HG03066 (cell line): ENCODE data around the gene MEAF6.
"Not testable (repeated sequence)": the region's sequence is repeated elsewhere in the genome, so short reads cannot be mapped to it uniquely, and the experiment has no call there.

Source experiments
- ATAC-seq: cut with Tn5 transposase; IDR thresholded peaks from one replicate; pipeline ENCODE4 v1.9.1; 2021; ENCODE audit warnings: low read depth; ENCODE audit not compliant: unreplicated experiment

The MEAF6 gene

DNA sequence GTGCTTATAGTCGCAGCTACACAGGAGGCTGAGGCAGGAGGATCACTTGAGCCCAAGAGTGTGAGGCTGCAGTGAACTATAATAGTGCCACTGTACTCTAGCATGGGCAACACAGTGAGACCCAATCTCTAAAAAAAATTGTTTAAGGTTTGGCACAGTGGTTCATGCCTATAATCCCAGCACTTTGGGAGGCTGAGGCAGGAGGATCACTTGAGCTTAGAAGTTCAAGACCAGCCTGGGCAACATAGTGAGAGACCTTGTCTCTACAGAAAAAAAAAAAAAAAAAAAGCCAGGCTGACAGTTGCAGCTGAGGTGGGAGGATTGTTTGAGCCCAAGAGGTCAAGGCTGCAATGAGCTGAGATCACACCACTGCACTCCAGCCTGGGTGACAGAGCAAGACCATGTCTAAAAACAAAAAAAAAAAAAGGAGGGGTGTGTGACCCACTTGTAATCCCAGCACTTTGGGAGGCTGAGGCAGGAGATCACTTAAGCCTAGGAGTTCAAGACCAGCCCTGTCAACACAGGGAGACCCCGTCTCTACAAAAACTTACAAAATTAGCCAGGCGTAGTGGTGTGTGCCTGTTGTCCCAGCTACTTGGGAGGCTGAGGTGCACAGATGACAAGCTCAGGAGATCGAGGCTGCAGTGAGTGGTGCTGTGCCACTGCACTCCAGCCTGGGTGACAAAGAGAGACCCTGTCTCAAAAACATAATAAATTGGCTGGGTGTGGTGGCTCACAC, 18.0 kb upstream of the MEAF6 start:
- ATAC-seq, result not testable (repeated sequence)

DNA sequence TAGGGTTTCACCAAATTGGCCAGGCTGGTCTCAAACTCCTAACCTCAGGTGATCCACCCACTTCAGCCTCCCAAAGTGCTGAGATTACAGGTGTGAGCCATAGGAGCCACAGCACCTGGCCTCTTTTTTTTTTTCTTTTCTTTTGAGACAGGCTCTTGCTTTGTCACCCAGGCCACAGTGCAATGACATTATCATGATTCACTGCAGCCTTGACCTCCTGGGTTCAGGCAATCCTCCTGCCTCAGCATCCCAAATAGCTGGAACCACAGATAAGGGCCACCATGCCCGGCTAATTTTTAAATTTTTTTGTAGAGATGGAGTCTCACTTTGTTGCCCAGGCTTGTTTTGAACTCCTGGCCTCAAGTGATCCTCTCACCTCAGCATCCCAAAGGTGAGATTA, 15.3 kb upstream of the MEAF6 start:
- ATAC-seq, result not testable (repeated sequence)

DNA sequence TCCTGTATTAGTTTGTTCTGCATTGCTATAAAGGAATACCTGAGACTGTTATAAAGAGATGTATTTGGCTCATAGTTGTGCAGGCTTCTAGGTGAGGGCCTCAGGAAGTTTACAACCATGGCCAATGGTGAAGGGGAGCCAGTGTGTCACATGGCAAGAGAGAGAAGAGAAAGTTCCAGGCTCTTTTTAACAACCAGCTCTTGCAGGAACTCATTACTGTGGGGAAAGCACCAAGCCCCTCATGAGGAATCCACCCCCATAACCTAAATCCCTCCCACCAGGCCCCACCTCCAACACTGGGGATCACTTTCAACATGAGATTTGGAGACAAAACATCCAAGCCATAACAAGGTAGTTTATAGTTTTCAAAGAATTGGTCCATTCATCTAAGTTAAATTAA, 5.0 kb upstream of the MEAF6 start:
- ATAC-seq, result no peak

DNA sequence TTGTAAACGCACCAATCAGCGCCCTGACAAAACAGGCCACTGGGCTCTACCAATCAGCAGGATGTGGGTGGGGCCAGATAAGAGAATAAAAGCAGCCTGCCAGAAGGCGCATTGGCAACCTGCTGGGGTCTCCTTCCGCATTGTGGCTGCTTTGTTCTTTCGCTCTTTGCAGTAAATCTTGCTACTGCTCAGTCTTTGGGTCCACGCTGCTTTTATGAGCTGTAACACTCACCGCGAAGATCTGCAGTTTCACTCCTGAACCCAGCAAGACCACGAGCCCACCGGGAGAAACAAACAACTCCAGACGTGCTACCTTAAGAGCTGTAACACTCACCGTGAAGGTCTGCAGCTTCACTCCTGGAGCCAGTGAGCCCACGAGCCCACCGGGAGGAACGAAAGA, 4.4 kb upstream of the MEAF6 start:
- not testable (repeated sequence) for ATAC-seq

DNA sequence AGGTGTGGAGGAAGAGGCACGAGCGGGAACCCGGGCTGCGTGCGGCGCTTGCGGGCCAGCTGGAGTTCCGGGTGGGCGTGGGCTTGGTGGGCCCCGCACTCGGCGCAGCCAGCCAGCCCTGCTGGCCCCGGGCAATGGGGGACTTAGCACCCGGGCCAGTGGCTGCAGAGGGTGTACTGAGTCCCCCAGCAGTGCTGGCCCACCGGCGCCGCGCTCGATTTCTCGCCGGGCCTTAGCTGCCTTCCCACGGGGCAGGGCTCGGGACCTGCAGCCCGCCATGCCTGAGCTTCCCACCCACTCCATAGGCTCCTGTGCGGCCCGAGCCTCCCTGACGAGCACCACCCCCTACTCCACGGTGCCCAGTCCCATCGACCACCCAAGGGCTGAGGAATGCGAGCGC, 3.7 kb upstream of the MEAF6 start:
- not testable (repeated sequence) for ATAC-seq

DNA sequence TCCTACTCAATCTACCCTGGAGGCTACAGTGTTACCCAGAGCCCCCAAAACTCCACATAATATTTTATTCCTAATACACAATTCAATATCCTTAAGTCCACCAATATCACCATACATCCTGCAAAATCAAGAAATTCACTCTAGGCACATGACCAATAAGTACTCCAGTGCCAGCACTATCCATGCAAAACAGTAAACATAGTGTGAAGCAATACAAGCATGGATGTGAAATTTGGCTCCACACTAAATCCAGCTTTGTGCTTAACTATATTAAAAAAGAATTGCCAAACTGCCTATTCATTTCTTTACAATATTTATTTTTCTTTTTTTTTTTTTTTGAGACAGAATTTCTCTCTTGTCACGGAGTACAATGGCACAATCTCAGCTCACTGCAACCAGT, 3.0 kb upstream of the MEAF6 start:
- no peak for ATAC-seq

DNA sequence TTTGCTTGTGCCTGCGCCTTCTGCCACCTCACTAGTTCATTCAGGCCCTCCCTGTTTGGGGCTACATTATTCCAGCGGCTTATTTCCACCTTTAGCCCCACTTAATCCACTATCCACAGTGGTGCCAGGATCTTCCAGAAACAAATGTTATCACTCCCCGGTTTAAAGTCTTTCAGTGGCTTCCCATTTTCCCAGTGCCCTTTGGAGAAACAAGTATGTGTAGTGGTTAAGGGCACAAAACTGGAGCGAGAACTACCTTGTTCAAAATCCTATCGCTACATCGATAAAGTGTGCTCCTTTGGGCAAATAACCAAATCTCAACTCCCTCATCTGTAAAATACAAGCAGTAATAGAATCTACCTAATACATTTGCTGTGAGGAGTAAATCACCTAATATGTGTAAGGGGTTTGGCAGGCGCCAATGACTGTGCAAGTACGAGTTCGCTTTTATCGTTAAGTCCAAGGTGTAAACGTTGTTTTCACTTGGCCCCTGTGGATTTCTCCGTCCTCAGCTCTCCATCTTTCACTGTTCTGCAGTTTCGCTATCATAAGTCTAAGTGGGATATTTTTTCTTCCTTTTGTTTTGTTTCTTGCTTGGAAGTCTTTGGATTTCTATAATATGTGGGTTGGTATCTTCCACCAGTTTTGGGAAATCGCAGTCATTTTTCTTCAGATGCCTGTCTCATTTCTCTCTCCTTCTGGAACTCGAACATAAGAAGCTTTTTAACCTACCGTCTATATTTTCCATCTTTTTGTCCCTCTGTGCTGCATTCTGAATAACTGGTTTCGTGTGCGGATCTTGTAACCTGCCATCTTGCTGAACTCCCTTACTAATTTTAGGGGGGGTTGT, 844 bp upstream of the MEAF6 start:
- no peak for ATAC-seq

DNA sequence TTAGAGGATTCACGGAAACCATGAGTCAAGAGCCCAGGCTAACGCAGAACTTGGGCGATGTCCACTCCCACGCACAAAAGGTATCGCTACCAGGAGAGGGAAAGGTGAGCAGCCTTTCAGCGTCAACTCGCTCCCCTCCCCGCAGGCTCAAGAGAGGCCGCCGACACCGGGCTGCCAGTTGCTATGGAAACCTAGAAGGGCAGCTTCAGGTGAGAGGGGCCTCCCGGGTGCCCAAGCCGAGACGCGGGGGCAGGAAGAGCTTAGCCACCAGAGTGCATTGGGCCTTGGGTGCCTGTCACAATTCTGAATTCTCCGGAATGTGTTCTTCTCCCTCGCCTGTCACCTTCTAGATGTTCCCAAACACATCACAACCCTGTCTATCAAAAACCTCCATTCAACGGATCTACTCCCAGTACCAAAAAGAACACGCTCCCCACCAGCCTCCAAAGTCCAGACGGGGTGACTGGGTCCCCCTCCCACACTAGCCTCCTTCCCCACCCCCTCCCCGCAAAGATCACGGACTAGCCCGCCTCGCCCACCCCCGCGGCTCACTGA, 694 bp downstream of the MEAF6 start:
- no peak for ATAC-seq

DNA sequence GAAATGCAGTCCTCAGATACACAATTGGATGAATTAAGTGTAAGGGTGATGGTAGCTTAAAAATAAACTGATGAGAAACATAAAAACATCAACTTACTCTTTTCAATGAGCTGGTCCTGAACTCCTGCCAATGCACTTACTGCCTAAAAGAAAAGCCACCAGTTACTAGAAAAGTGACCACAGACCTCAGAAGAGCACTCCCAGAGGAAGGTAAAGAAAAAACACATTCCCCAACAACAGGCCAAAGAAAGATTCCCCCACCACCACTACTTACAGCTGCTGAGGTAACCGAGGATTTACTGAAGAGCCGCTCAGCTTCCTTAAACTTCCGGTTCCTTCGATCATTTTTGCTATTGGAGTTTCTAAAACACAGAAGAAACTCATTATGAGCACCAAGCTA, 5.4 kb downstream of the MEAF6 start:
- no peak for ATAC-seq

DNA sequence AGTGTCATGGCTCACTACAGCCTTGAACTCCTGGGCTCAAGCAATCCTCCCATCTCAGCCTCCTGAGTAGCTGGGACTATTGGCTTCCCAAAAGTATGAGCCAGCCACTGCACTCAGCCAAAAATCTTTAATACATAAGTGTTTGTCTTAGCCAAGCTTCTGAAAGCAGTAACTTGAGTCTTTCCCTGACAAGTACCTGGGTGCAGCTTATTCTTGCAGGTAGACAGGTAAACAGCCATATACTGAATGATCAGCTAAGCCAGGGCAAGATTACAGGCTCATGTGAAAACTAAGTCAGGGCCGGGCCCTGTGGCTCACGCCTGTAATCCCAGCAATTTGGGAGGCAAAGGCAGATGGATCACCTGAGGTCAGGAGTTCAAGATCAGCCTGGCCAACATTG, 7.8 kb downstream of the MEAF6 start:
- ATAC-seq, result no peak

DNA sequence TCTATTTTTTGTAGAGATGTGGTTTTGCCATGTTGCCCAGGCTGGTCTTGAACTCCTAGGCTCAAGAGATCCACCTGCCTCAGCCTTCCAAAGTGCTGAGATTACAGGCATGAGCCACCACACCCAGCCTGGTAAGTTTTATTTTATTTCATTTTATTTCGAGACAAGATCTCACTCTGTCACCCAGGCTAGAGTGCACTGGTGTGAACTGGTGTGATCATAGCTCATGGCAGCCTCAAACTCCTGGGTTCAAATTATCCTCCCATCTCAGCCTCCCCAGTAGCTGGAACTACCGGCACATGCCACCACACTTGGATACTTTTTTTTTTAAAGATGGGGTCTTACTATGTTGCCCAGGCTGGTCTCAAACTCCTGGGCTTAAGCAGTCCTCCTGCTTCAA, 11.8 kb downstream of the MEAF6 start:
- not testable (repeated sequence) for ATAC-seq

DNA sequence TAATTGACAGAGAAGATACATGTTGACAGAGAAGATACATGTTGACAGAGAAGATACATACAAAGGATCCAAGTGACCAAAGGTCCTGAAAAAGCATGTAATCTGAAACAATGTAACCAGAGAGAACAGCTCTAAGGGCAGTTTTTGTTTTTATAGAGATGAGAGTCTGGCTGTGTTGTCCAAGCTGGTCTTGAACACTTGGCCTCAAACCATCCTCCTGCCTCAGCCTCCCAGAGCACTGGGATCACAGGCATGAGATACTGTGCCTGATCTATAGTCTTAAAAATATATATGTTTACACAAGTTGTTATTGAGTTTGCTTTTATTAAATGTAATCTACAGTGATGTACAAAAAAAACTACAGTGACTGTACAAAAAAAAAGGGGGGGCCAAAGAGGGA, 12.5 kb downstream of the MEAF6 start:
- no peak for ATAC-seq

DNA sequence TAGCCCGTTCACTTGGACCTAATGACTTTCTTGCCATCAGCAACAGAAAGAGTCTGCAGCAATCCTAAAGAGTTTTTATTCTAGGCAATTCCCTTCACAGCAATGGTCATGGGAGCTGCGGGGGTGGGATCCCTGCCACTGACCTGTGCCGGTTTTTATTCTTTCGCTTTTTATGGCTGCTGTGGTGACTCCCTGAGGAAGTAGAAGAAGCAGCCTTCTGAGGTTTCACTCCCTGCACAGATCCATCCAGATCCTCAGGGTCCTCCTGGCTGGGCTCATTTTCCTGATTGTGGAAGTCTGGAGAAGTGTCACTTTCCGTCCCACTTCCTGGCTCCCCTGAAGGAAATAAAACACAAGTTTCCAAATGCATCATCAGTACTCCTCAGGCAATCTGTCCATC, 12.9 kb downstream of the MEAF6 start:
- no peak for ATAC-seq

DNA sequence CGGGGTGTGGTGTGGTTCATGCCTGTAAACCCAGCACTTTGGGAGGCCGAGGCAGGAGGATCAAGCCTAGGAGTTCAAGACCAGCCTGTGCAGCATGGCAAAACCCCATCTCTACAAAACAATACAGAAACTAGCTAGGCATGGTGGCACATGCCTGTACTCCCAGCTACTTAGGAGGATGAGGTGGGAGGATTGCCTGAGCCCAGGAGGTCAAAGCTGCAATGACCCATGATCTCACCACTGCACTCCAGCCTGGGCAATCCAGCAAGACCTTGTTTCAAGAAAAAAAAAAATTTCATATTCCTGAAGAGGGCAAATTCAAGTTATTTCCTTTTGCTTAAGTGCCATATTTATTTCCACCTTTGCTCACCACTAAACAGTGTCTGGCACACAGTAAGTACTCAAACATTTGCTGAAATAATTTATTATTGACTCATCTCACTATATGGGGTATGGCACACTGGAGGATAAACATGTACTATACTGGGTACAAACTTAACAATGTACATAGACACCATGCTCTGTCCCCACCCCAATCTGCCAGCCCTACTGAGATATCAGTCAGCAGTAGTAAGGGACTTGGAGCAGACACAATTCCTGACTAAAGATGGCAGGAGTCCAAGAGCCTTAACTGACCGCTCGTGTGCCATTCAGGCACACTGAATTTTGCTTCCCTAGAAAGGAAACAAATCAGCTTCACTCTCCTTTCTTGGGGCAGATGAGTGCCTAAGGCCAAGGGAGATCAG, 15.5 kb downstream of the MEAF6 start:
- ATAC-seq, result no peak

DNA sequence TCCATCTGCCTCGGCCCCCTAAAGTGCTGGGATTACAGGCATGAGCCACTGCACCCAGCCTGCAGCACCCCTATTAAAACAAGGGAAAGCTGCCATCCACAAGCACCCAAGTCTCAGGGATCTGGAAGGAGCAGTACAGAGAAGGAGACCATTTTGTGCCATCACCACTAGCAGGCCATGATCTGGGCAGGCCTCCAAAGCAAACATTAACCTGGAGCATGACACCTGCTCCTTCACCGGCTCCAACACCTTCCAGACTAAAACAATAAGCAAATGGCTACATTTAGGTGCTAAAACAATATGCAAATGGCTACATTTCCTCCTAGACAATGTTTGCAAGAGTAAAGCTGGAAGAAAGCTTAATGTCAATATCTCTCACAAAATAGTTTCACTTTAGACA, 16.7 kb downstream of the MEAF6 start:
- no peak for ATAC-seq

DNA sequence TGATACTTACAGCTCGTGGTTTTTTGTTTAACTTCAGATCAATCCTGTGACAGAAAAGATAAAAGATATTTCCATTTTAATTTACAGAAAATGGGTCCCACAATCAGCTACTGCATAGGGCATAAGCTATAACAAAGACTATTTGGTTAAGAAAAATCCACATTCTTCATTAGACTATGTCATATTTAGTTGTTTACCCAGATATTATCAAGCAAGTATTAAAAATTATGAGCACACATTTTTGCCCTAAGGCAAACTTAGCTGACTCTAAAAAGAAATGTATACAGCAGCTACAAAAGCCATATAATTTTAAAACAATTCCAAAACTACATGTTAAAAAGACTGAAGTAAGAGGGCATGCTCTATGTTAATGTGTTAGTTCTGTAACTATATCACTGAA, 18.7 kb downstream of the MEAF6 start:
- no peak for ATAC-seq

DNA sequence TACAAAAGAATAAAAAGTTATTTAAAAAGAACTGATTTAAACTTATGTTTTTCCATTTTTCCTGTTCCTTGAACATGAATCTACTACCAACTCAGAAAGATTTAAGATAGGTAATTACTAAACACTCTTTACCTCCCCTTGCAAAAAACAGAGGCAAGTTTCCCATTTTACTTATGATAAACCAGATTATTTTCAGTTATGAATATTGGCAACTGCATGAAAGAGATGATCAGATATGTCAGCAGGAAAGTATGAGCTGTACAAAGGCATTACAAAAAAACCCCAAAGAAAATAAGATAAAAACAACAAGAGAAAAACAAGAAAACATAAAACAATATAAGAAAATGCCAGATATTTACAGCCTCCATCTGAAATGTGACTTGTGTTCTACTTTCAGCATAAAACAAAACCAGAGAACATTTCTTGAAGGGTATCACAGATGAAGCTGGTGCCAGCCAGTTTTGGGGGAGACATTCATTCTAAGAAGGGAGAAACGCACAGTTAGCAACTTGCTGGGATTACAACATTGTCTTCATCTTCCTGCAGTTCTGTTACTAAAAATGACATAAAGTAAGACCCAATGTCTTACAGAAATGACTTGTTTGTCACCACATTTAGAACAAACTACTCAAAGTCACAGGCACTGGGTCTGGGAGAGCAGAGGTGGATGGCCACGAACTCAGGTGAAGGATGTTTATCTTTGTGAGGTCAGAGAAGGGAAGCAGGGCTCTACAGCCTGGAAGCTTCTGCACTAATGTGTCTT, 21.0 kb downstream of the MEAF6 start:
- ATAC-seq, result no peak

DNA sequence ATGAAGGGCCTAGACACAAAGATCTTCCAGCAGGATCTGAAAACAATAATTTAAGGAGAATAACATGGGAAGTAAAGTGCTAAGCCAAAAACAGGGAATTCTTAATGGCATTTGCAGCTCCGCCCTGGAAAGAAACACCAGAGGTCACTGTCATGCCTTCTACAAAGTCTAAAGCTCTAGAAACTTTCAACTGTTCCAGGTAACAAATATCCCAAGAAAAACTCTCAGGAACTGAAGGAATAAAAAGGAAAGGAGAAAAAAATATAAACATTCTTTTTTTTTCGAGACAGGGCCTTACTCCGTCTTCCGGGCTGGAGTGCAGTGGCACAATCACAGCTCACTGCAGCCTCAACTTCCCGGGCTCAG, 27.0 kb downstream of the MEAF6 start:
- no peak for ATAC-seq

DNA sequence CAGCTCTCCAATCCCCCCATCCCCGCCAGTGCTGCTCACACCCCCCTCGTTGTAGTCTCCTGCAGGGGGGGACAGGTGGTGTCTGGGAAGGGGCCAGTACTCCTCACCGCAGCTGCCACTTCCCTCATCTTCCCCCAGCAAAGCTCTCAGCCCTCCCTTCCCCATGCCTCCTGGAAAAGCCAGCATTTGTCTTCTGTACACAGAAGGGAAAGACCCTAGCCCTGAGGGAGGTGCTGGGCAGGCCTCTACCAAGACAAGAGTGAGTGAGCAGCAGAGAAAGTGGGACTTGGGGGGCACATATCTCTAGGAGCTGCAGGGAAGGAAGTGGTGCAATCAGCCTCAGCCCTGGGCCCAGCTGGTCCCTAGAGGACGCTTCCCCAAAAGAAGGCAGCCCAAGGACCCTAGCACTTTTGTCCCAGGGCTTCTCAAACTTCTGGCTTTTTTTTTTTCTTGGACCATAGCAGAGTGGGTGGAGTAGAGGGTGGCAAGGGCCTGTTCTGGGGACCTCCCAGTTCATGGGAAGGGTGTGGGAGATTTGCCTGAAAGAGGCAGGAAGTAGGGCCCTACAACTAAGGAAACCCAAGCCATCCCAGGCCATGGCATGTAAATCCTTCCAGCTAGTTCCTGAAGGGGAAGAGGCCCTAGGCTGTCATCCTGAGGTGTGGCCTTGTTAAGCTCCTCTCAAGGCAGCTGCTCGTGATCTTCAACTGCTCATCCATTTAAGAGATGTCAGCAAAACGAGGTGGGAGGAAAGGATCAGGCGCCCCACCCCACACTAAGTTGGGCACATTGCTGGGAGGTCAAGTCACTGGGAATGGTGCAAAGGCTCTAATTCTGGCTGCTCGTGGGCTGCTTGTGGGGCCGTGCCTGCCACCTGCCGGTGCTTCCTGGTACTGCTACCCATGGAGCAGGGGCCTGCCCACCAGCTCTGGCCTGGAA, 27.6 kb downstream of the MEAF6 start:
- ATAC-seq, result no peak
